Kidney capillary endothelial cell (primary cell): ENCODE measurements around the gene PDE3A.
"Not testable (repeated sequence)": the region's sequence is repeated elsewhere in the genome, so short reads cannot be mapped to it uniquely, and the experiment has no call there.

Experiments
- DNase-seq: peaks from one replicate; pipeline ENCODE4 v3.0.0-alpha.2; 2018; ENCODE audit warnings: low spot score

PDE3A gene

DNA sequence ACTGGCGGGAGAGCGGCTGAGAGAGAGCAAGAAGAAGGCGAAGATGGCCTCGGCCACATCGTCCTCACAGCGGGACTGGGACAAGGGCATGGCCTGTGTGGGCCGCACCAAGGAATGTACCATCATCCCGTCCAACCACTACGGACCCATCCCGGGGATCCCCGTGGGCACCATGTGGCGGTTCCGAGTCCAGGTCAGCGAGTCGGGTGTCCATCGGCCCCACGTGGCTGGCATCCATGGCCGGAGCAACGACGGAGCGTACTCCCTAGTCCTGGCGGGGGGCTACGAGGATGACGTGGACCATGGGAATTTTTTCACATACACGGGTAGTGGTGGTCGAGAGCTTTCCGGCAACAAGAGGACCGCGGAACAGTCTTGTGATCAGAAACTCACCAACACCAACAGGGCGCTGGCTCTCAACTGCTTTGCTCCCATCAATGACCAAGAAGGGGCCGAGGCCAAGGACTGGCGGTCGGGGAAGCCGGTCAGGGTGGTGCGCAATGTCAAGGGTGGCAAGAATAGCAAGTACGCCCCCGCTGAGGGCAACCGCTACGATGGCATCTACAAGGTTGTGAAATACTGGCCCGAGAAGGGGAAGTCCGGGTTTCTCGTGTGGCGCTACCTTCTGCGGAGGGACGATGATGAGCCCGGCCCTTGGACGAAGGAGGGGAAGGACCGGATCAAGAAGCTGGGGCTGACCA lies 183.6 kb downstream of the PDE3A start:
- DNase-seq, result not testable (repeated sequence)

DNA sequence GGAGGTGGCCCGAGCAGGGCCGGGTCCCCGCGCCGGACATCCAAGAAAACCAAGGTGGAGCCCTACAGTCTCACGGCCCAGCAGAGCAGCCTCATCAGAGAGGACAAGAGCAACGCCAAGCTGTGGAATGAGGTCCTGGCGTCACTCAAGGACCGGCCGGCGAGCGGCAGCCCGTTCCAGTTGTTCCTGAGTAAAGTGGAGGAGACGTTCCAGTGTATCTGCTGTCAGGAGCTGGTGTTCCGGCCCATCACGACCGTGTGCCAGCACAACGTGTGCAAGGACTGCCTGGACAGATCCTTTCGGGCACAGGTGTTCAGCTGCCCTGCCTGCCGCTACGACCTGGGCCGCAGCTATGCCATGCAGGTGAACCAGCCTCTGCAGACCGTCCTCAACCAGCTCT lies 184.2 kb downstream of the PDE3A start:
- not testable (repeated sequence) for DNase-seq

DNA sequence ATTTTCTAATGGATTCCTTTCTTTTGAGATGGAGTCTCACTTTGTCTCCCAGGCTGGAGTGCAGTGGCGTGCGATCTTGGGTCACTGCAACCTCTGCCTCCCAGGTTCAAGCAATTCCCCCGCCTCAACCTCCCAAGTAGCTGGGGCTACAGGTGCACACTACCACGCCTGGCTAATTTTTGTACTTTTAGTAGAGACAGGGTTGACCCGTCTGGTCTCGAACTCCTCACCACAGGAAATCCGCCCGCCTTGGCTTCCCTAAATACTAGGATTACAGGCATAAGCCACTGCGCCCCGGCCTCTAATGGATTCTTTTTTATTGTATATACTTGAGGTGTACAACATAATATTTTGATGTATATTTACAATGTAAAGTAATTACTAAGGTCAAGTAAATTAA lies 186.7 kb downstream of the PDE3A start:
- no peak for DNase-seq

DNA sequence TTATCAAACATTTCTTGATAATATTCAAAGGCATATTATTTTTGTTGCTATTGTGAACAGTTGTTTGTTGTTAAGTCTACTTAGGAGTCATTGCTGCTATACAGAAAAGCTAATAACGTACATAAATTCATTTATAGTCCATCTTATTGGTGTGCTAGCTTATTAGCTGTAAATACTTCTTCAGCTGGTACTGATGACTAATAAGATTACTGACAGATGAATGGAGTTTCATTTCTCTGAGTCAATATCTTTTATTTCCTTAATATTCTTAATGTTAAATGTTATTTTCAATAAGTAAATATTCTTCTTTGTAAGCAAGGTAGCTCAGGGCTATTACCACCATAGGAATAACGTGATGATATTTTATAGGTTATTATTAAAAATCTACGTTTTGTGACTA lies 187.4 kb downstream of the PDE3A start:
- no peak for DNase-seq

DNA sequence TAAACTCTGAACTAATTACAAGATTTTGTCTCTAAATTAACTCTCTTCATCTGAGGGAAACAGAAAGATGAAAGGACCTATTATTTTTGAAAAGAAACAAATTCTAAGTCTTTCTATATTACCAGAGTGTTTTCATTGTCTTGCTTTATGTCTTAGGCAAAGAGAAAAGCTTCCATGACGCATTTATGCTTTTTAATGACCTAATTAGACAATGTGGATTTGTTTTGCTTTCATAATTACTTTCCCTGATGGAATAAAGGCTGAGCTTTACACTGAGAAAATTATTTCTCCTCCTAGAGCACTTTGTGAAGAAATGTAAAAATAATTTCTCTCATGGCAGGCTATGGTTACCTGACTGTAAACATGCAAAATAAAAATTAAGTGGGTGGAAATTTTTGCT lies 188.8 kb downstream of the PDE3A start:
- DNase-seq, result no peak

DNA sequence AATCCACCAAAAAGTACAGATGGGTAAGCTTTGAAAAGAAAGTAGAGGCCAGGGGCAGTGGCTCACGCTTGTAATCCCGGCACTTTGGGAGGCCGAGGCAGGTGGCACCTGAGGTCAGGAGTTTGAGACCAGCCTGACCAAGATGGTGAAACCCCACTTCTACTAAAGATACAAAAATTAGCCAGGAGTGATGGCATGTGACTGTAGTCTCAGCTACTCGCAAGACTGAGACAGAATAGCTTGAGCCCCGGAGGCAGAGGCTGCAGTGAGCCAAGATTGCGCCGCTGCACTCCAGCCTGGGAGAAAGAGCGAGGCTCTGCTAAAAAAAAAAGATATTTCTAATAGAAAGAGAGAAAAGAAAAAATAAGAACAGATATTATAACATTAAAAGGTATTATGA lies 192.6 kb downstream of the PDE3A start:
- DNase-seq, result no peak

DNA sequence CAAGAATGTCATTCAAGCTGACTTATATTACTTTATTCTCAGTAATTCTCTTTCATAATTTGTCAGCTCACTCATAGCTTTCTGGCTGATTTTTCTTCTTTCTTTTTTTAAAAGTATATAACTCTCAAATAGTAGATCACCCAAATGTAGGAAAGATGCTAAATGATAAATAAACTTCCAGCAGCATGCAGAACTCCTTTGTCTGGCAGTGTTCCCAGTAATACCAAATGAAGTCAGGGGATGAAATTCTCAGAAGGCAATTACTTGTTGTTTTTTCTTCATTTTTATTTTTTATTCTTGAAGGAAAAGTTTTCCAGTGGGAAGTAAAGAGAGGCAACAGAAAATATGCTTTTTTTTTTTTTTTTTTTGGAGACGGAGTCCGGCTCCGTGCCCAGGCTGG lies 193.5 kb downstream of the PDE3A start:
- DNase-seq, result no peak

DNA sequence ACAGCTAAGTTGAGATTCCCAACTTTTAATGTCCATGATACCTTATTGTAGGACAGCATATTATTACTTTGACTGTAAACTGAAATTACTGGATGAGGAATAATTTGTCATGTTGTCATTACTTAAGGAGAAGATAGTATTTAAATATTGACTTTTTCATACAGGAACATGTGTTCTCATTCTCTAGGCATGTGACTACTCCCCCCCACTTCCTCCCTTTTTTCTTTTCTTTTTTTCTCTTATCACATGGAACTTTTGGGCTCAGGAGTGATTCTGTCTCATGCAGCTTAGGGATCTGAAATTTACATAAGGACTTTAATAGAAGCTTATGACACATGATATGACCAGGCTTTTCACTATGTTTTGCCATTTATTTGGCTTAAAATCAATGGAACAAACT lies 199.1 kb downstream of the PDE3A start:
- no peak for DNase-seq

DNA sequence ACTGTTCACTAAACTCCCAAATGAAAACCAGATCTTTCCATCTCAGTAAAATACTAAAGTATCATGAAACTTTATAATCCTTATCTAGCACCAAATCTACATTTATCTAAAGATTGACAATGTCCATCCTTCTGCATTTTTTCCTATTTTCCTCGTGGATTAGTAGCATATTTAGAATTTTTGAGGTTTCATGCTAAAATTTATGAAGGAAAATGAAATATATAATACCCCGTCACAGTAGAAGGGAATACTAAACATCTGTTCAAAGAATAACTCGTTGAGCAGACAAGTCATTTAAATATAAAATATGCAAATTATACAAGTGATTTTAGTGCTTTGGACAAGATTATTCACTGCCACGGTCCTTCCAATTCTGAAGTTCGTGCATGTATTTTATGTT lies 204.1 kb downstream of the PDE3A start:
- no peak for DNase-seq

DNA sequence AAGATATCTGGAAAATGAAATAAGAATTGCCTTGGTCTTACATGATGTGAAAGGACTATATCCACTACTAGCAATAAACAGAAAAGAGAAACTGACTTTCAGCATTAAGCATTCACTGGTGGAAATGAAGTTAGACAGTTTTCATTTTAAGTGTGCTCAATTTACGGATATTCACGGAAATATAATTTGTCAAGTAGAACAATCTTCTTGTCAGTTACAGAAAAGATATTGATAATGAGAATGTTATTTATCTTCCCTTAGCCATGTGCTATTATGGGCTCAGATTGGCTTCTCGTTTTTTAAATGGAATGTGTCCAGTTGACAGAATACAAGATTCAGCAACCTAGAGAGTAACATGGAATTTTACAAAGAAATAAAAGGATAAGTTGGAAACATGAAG lies 208.2 kb downstream of the PDE3A start:
- DNase-seq, result no peak

DNA sequence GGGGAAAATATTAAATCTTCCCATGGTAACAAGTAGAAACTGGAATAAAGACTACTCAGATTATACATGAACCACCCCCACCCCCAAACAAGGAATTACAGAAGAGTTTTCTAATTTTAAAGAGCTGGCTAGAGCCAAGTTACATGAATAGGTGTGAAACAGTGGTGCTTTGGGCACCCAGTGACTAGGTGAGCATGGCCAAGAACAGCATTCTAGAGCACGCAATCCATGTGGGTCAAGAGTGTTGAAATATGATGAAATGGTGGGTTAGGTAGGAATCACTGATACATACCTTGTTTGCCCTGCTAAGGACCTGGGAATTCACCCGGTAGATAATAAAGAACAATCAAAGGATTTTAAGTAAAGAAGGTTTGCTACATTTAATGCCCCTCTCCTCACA lies 208.7 kb downstream of the PDE3A start:
- no peak for DNase-seq

DNA sequence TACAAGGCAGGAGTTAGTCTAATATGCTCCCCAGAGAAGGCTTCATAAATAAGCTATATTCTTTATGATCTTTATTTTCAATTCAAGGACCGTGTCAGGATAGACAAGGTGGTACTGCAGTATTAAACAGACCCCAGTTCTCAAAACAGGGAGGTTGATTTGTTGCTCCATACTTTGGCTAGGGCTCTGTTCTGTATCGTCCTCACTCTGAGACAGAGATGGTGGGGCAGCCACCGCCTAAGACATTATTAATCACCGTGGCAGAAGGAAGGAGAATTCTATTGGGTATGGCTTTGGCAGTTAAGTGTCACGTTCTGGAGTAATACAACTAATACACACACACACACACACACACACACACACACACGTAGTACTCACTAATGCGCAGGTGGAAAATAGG lies 209.8 kb downstream of the PDE3A start:
- DNase-seq, result no peak

DNA sequence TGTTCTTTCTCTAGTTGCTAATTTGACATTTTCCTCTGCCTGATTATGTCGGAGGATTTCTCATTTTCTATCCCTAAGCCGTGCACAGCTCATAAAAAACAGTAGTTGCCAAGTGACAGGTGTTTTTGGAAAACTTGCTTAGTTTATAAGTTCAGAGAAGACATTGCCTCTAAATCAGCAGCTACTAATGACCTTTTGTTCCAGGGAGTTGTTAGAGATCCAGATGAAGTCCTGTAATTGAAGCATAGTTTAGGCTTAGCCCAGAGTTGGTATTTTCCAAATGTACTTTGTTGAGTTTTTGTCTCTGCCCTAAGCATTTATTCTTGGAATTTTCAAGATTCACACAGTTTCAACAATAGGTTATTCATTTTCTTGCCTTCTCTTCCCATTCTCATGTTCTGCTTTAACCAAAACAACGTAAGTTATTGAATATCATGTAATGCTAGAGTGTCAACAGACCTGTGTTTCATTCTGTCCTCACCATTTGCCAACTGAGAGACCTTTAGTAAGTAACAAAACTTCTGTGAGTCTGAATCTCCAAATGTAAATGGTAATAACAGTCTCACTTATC lies 216.8 kb downstream of the PDE3A start:
- DNase-seq, result no peak

DNA sequence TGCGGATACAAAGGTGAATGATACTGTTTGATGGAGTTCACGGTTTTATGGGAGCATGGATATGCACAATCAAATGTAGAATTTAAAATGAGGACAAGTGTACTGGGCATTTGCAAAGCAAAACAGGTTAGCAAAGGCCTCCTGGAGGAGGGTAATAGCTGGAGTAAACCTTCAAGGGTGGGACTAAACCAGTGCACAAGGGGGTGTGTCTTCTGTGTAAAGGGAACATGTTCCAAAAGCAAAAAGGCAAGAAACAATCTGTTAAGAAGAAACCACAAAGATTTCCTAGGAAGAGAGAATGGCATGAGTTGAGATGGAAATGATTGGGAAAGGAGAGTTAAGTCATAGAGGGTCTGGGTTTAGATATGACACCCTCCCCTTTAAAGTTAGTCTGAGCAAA lies 217.6 kb downstream of the PDE3A start:
- DNase-seq, result no peak

DNA sequence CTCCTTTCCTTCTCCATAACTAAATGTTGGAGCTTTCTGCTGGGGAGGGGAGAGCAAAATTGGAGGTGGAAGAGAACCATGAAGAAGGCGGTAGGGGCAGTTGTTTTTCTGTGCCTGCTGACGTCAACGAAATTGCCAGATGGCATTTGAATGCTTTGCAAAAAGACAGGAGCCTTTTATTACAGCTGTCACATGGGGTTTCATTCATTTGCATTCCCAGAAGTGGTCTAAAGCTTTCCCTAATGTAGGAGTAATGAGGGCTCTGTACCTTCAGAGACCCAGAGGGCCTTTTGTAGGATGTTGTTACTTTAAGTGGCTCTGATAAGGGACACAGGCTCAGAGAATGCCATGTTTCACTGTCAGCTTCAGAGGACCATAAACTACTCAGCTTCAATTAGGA lies 219.7 kb downstream of the PDE3A start:
- DNase-seq, result no peak

DNA sequence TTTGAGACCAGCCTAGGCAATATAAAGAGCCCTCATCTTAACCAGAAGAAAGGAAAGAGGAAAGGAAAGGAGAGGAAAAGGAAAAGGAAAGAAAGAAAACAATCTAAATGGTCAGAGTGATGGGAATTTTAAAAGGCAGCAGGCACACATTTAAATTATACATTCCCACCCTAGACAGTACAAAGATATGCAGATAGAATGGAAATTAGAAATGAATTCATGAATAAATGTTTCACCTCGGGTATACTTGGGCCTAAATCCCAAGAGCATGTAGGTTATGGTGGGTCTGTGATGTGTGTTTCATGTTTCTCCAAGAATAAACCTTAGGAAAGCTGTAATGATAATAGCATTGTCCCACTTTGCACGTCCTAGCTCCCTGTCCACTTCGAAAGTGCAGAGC lies 222.2 kb downstream of the PDE3A start:
- no peak for DNase-seq

DNA sequence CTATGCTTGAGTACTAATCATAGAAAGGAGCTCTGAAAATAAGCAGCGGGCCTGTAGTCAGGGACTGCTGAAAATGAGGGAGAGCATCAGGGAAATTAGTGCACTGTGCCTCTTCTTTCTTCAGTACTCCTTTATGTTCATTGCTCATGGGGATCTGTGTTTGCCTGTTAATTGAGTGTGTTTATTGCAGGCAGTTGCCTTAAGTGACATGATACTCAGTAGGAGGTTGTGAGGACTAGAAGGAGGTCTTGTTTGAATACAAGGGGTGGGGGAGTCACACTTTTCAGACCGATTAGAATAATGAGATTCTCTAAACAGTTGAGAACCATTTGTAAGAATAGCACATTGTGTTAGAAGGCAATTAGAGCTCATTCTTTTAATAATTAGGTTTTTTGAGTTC lies 224.2 kb downstream of the PDE3A start:
- DNase-seq, result no peak

DNA sequence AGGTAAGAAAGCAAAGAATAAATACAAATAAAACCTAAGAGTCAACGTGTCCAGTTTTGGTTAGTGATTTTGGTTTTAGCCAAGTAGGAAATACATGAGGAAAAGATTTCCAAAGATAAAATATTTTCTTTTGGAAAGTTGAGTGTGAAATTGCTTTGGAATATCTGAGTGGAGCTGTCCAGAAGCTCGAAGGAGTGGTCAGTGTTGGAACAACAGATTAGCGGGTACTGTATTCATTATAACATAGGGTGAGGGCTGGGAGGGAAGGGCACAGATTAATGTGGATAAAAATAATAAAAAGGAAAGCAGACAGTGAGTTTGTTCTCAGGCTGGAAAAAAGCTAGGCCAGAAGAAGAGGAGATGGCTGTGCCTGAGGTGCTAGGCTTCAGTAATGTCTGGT lies 225.3 kb downstream of the PDE3A start:
- DNase-seq, result no peak

DNA sequence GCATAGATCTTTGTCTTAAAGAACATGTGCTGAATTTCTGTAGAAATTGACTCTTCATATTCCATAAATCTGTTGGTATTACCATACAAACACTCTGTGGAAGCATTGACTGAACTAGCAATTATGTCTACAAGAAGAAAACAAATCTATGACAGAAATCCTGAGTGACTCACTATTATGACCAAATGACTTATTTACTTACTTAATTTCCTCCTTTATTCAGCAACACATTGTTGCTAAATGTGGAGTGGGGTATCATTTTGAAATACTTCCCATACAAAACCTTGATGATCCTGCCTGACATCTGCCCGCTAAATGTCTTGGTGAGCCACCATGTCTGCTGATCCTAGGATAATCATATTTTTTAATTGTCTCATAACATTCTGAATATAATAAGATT lies 227.7 kb downstream of the PDE3A start:
- peak; percentile 9 for DNase-seq

DNA sequence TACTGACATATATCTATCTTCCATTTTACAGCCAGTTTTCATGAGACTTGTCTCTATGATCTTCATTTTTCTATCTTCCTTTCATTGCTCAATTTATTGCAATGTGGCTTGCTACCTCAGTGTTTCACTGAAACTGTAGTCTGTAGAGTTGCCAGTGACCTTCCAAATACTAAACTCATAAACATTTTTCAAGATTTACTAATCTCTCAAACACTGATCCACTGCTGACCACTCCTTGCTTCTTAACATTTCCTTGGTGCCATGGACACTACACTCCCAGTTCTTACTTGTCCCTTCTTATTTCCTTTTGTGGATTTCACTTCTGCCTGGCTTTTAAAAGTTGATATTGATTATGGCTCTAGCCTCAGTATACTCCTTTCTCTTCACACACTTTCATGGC lies 231.4 kb downstream of the PDE3A start:
- DNase-seq, result no peak

DNA sequence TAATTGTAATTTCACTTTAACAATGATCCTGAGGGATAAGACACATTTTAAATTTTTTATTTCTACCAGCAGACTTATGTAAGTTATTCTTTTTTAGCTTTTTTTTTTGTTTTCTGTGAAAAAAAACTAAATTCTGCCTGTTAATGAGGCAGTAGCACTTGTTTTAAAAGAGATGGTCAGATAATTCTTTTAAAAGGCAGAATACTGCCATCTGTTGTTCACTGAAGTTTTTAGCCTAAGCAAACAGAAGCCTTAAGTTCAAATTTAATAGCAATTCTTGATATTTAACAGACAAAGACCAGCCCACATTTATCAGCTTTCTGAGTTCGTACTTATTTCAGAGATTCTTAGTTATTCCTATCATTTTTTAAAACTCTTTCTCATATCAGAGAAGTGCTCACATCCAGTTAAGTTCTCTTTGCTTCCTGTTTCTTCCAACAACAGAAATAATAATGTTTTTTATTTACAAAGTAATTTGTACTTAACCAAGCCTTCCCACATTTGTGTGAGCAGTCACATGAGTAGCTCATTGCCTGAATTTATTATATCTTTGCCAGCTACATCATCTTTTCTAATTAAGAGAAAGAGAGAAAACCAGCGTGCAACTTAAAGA lies 233.4 kb downstream of the PDE3A start:
- DNase-seq, result peak; percentile 20

DNA sequence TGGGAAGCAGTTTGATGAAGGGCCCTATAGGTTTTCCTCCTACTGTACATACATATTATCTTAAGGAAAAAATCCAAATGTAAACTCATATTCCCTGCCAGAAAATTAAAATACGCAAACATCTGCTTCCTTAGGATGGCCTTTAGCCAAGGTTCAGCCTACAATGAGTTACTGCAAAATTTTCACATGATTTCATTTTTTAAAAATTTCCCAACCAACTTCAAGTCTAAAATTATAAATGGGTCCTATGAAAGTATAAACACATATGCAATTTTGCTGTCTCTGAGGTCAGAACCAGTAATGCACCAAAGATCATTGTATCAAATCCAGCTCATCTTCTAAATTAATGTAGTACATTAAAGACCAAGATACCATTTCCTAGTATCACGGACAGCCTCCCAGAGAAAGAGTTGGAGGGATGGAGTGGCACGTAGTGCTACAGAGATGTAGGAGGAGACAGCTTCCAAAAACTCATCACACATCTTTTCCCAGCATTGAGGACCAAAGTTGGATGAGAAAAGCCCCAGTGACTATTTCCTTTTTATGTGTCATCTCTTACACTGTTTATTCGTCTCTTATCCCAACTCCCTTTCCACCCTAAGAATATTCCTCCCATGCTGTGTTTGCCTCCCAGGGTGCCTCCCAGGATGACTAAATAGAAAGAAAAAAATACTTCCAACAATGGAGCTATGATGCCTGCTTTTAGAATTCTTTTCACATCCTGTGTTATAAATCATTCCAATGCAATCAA lies 234.5 kb downstream of the PDE3A start:
- DNase-seq, result peak; percentile 6

DNA sequence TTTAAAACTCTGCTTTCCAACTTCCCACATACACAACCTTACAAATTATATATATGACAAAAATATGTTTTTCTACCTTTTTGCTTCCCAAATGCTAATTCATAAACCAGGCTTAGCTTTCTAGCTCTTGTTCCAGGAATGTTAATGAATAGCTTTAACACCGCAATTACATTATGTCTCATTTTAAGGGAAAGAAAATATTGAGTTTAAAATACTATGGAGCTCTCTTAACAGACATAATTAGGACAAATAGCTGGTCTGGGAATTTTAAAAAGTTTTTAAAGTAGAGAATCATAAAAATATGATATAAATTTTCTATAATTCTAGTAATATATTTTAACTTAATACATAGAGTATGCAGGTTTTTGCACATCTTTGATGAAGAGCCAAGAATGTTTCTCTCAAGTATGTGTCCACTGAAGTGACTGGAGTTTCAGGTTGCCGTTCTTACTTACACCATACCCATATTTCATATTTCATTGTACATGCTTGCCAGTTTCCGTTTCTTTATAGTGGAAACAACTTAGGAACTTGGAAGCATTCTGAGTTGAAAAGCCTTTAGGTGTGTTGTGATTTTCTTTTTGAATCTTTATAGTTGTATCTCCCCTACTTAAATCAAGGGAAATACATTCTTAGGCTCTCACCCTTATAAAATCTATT lies 236.2 kb downstream of the PDE3A start:
- DNase-seq, result no peak
